Suprapubic skin (tissue), 4 donors: ENCODE results near the gene TSPOAP1. TPM values are rescaled to one million over a fixed set of nuclear protein-coding genes. Genes with fewer than 3 reads are reported as not detected.

Experiments
- DNase-seq, 2 donors: peaks; one replicate each; pipeline ENCODE4 v3.0.0-alpha.2; 2019; ENCODE audit warnings: low spot score in 2 of 2
- H3K27ac ChIP-seq: fragments of 200-600 bp; sonication (generic); one replicate; pipeline ENCODE4 v1.5.1; 2019
- H3K27me3 ChIP-seq: fragments of 200-600 bp; sonication (generic); one replicate; pipeline ENCODE4 v1.5.1; 2019
- H3K36me3 ChIP-seq: fragments of 200-600 bp; sonication (generic); one replicate; pipeline ENCODE4 v1.5.1; 2019
- H3K4me1 ChIP-seq: fragments of 200-600 bp; sonication (generic); one replicate; pipeline ENCODE4 v1.5.1; 2019
- H3K4me3 ChIP-seq: fragments of 200-600 bp; sonication (generic); one replicate; pipeline ENCODE4 v1.5.1; 2019; ENCODE audit warnings: mild to moderate bottlenecking
- H3K9me3 ChIP-seq: fragments of 200-600 bp; sonication (generic); one replicate; pipeline ENCODE4 v1.5.1; 2019
- EP300 ChIP-seq: sonication (generic); formaldehyde crosslinking; IDR thresholded peaks from one replicate; pipeline ENCODE4 v1.6.1; 2017; ENCODE audit warnings: antibody characterized with exemption
- POLR2A ChIP-seq, 2 donors: fragments of 450-650 bp; IDR thresholded peaks; one replicate each; pipeline ENCODE4 v1.6.1; 2017; ENCODE audit warnings: antibody characterized with exemption in 2 of 2, mild to moderate bottlenecking in 2 of 2, moderate library complexity in 2 of 2
- POLR2AphosphoS5 ChIP-seq, 3 donors: sonication (generic); formaldehyde crosslinking; IDR thresholded peaks; one replicate each; pipeline ENCODE4 v1.6.1; 2017; ENCODE audit warnings: antibody characterized with exemption in 3 of 3
- WGBS: methylation state at CpG from one replicate; pipeline ENCODE4 v1.1.5; 2018; 5-methylcytosine and 5-hydroxymethylcytosine counted together
- total RNA-seq, 4 donors: library from RNA; depleted of rRNA; stranded (reverse); fragments of >200 nt; gene quantifications; one replicate each; pipeline ENCODE4 v1.1.0, GENCODE V29; 2016
- TF ChIP-seq, protein P1 (sequence below), 2 donors: fragments of 200-600 bp in 1 of 2; fragments of 450-650 bp in 1 of 2; sonication (generic) in 1 of 2; IDR thresholded peaks; one replicate each; pipeline ENCODE4 v1.5.1; 2016 to 2019; ENCODE audit warnings: antibody characterized with exemption in 2 of 2, mild to moderate bottlenecking in 1 of 2, moderate library complexity in 1 of 2

Gene TSPOAP1
- total RNA-seq, 4 donors from 2014 or later: 6.8 to 26.9 (median 12.4) TPM

DNA sequence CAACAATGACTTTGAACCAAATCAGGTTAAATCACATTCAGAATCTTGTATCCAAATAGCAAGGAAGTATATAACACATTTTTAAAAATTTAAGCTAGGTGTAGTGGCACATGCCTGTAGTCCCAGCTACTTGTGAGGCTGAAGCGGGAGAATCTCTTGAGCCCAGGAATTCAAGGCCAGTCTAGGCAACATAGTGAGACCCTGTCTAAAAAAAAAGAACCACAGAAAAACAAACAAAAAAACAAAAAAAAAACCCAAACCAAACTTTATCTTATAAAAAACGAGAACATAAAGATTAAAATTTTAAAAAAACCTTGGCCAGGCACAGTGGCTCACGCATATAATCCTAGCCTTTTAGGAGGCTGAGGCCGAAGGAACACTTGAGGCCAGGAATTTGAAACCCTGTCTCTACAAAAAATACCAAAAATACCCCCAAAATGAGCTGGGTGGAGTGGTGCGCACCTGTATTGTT is 11.8 kb upstream of the TSPOAP1 start:
- TF ChIP-seq POLR2AphosphoS5 (IDR thresholded peaks at IDR 0.05) (no peak), POLR2A (IDR thresholded peaks at IDR 0.05) (no peak), EP300 (no peak)
- TF ChIP-seq, protein P1, sequence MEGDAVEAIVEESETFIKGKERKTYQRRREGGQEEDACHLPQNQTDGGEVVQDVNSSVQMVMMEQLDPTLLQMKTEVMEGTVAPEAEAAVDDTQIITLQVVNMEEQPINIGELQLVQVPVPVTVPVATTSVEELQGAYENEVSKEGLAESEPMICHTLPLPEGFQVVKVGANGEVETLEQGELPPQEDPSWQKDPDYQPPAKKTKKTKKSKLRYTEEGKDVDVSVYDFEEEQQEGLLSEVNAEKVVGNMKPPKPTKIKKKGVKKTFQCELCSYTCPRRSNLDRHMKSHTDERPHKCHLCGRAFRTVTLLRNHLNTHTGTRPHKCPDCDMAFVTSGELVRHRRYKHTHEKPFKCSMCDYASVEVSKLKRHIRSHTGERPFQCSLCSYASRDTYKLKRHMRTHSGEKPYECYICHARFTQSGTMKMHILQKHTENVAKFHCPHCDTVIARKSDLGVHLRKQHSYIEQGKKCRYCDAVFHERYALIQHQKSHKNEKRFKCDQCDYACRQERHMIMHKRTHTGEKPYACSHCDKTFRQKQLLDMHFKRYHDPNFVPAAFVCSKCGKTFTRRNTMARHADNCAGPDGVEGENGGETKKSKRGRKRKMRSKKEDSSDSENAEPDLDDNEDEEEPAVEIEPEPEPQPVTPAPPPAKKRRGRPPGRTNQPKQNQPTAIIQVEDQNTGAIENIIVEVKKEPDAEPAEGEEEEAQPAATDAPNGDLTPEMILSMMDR (IDR thresholded peaks at IDR 0.05): no peak
- 89% methylated on average over 5 of the region's 5 CpGs for WGBS
- Histone ChIP-seq H3K36me3 (peaks cover 21% of the 10 kb centered on the region), H3K4me3 (no peak overlapping the region), H3K4me1 (peaks cover 38% of the 10 kb centered on the region), H3K9me3 (no peaks in the 10 kb centered on the region), H3K27ac (no peak overlapping the region), H3K27me3 (no peaks in the 10 kb centered on the region)
- DNase-seq: no peak

DNA sequence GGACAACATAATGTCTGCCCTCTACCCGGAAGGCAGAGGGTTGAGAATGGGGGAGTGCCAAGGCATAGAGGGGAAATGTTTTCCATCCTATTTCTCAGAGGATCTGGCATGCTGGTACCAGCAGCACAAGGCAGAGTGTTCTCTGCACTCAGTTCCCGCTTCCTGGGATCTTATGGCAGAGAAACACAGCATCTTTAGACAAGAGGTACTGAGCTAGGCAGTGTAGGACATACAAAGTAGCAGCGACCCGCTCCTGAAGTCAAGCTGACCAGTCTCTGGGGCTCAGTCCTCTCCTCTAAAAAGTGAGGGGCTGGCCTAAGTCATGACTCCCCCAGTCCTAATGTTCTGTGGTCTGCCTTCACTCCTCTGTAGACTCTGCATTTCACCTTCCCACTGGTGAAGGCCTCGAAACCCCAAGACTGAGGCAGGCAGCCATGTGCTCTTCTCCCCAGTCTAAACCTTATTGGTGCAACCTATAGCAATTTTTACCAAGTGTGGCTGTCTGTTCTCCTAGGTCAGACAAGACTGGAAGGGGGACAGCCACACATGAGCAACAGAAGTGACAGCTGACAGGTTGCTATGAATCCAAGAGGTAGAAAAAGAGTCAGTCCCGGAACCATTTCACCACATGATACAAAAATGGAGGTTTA is 11.3 kb upstream of the TSPOAP1 start:
- Histone ChIP-seq H3K27me3 (no peaks in the 10 kb centered on the region), H3K4me1 (peaks cover 44% of the 10 kb centered on the region), H3K4me3 (peak overlapping the region; percentile 4), H3K9me3 (no peaks in the 10 kb centered on the region), H3K36me3 (peaks cover 15% of the 10 kb centered on the region), H3K27ac (peak overlapping the region; percentile 65)
- no peak for TF ChIP-seq POLR2A (IDR thresholded peaks at IDR 0.05)
- TF ChIP-seq POLR2AphosphoS5 (IDR thresholded peaks at IDR 0.05): no peak
- no peak for TF ChIP-seq EP300
- TF ChIP-seq, protein P1 (IDR thresholded peaks at IDR 0.05): no peak
- 80% methylated on average over 6 of the region's 6 CpGs for WGBS
- DNase-seq: no peak

DNA sequence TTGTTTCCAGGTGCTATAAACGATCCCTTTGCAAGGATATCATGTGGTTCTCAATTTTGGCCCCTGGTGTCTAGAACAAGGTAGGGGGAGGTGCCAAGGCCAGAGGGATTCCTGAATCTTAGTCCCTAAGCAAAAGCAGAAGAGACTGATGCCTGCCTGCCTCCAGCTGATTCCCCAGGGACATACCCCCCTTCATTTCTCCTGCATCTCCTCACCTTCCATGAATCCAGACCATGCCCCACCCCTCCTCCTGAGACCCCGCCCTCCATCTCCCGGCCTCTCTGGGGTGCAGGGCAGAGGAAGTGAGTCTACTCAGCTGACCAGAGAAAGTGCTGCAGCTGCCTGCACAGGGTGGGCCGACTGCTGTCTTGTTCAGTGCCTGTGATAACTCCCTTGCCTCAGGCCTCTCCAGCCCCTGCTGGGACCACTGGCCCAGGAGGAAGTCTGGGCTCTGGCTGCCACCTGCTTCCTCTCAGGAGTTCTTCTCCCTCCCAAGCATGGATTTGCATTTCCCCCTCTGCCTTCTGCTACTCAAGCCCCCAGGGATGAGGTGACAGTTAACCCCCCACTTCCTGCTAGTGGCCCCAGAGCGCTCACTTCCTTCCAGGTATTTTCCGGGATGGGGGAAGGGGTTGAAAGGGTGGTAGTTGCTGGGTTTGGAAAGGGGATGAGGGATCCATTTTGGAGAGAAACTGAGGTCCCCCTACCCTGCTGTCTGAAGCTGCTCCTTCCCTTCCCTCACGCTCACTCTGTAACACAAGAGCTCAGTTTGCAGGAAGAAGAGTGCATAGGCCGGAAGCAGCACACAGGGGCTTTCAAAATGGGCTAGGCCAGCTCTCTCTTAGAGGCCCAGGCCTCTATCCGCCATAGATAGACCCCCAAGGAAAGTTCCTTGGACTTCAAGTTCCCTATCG is 10.5 kb upstream of the TSPOAP1 start:
- TF ChIP-seq POLR2AphosphoS5 (IDR thresholded peaks at IDR 0.05) (no peak), POLR2A (IDR thresholded peaks at IDR 0.05) (peak in 1 of 2 donors; percentile 18)
- H3K4me3 ChIP-seq: peak overlapping the region; percentile 4
- WGBS: 59% methylated on average over 9 of the region's 10 CpGs
- no peaks in the 10 kb centered on the region for H3K9me3 ChIP-seq
- peaks cover 8% of the 10 kb centered on the region for H3K36me3 ChIP-seq
- H3K27ac ChIP-seq: peak overlapping the region; percentile 79
- H3K4me1 ChIP-seq: peaks cover 52% of the 10 kb centered on the region
- no peaks in the 10 kb centered on the region for H3K27me3 ChIP-seq
- DNase-seq: peak in 1 of 2 donors; percentile 79

DNA sequence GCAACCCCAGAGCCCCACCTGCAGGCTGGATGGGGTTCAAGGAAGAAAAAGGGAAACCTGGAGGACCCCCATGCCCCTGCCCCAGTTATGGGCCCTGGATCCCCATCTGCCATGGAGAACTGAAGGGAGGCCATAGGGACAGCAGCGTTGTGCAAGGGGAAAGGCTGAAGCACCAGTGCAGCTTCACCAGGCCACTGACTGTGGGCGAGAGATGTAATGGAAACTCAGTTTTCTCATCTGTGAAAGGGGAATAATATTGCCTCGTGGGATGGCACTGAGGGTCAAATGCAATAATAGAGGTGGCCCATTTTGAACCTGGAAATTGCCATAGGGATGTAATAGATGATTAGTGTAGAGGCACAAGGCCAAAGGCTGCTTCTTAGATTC is 9.9 kb upstream of the TSPOAP1 start:
- TF ChIP-seq, protein P1 (IDR thresholded peaks at IDR 0.05): no peak
- TF ChIP-seq POLR2AphosphoS5 (IDR thresholded peaks at IDR 0.05) (no peak), EP300 (no peak), POLR2A (IDR thresholded peaks at IDR 0.05) (no peak)
- no peak for DNase-seq
- H3K4me3 ChIP-seq: no peak overlapping the region
- peak overlapping the region; percentile 79 for H3K27ac ChIP-seq
- no peaks in the 10 kb centered on the region for H3K27me3 ChIP-seq
- 78% methylated on average over 3 of the region's 3 CpGs for WGBS
- peaks cover 1% of the 10 kb centered on the region for H3K36me3 ChIP-seq
- peaks cover 53% of the 10 kb centered on the region for H3K4me1 ChIP-seq
- H3K9me3 ChIP-seq: no peaks in the 10 kb centered on the region

DNA sequence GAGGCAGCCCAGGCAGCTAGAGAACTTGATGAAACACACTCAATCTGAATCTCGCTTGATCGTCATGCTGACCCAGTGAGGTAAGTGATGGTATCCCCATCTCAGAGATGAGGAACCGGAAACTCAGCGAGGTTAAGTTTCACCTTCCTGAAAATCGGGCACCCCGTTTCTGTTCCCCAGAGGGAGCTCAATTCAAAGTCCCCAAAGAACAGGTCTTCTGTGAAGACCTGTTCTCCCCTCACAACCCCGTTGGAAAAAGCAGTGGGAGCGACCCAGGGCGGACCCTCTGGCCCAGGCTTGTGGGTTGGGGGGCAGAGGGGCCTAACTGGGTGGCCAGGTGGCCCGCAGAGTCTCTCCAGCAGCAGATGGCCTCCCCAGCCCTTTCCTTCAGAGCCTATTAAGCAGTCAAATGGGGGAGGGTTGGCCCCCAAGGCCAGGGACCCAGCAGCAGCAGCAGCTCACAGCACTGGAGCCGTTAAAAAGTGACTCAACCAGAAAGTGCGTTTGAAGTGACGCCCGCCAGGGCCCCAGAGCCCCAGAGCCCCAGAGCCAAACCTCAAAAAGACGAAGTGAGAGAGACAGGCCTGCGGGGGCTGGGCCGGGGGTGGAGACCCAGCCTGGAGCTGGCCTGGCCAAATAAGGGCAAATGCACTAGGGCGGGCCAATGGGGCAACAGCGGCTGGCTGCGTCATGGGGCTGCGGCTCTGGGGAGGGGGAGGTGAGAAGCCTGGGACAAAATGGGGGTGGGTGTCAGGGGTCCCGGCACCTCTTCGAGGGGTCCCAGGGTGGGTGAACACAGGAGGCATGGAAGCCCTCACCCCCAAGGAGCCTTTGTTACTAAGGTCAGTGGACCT is 9.2 kb upstream of the TSPOAP1 start:
- peak overlapping the region; percentile 79 for H3K27ac ChIP-seq
- WGBS: 41% methylated on average over 23 of the region's 23 CpGs
- TF ChIP-seq POLR2A (IDR thresholded peaks at IDR 0.05) (peak in 1 of 2 donors; percentile 32), POLR2AphosphoS5 (IDR thresholded peaks at IDR 0.05) (no peak)
- no peaks in the 10 kb centered on the region for H3K9me3 ChIP-seq
- no peaks in the 10 kb centered on the region for H3K36me3 ChIP-seq
- no peaks in the 10 kb centered on the region for H3K27me3 ChIP-seq
- H3K4me1 ChIP-seq: peaks cover 53% of the 10 kb centered on the region
- H3K4me3 ChIP-seq: peak overlapping the region; percentile 17
- DNase-seq: peak; percentile 84 to 91
